PC-9 (cell line): ENCODE data around the gene PCDHGC5. TPM values are rescaled to one million over a fixed set of nuclear protein-coding genes. Genes with fewer than 3 reads are reported as not detected.

Source experiments
- BruUV-seq: library from RNA; stranded (reverse); fragments of 400-500 nt; replicated peaks from 2 replicates; lab custom pipeline; 2021; lab: Mats Ljungman, UMichigan
- CTCF ChIA-PET: fragments of 300-600 bp; sonication (Branson Sonifier 250); formaldehyde crosslinking; loops from one replicate; lab custom pipeline; 2022; ENCODE audit warnings: antibody characterized with exemption; lab: Charles Lee
- POLR2A ChIA-PET: fragments of 300-600 bp; sonication (Branson Sonifier 250); formaldehyde crosslinking; loops from one replicate; lab custom pipeline; 2022; ENCODE audit warnings: antibody characterized with exemption; ENCODE audit not compliant: unreplicated experiment; lab: Charles Lee
- DNase-seq, 2 experiments: peaks; one replicate each; pipeline versions ENCODE4 v3.0.0 to v3.0.0-alpha.2; 2015 to 2022; ENCODE audit warnings: mixed read lengths in 1 of 2
- H2AFZ ChIP-seq: fragments of 200-600 bp; sonication (generic); 2 replicates; pipeline ENCODE4 v1.8.1; 2017; ENCODE audit warnings: antibody characterized with exemption
- H3F3A ChIP-seq: fragments of 200-600 bp; sonication (generic); 2 replicates; pipeline ENCODE4 v1.8.1; 2017; ENCODE audit warnings: antibody characterized with exemption, mild to moderate bottlenecking, low read depth; ENCODE audit not compliant: insufficient read depth
- H3K27ac ChIP-seq: fragments of 200-600 bp; sonication (generic); 2 replicates; pipeline ENCODE4 v1.6.1; 2016; ENCODE audit warnings: mixed run types
- H3K27me3 ChIP-seq: fragments of 200-600 bp; sonication (generic); 2 replicates; pipeline ENCODE4 v1.6.1; 2016; ENCODE audit warnings: low read depth, mixed run types; ENCODE audit not compliant: insufficient read depth
- H3K36me3 ChIP-seq: fragments of 200-600 bp; sonication (generic); 2 replicates; pipeline ENCODE4 v1.6.1; 2016; ENCODE audit warnings: low read depth, mixed run types
- H3K4me1 ChIP-seq: fragments of 200-600 bp; sonication (generic); replicated peaks from 2 replicates; pipeline ENCODE4 v1.6.1; 2016; ENCODE audit warnings: mixed run types; ENCODE audit not compliant: insufficient read depth
- H3K4me2 ChIP-seq: fragments of 200-600 bp; sonication (generic); 2 replicates; pipeline ENCODE4 v1.6.1; 2017; ENCODE audit warnings: mixed run types
- H3K4me3 ChIP-seq: fragments of 200-600 bp; sonication (generic); 2 replicates; pipeline ENCODE4 v1.6.1; 2016; ENCODE audit warnings: mixed run types
- H3K79me2 ChIP-seq: fragments of 200-600 bp; sonication (generic); 2 replicates; pipeline ENCODE4 v1.6.1; 2017; ENCODE audit warnings: low read depth, mixed run types
- H3K9me2 ChIP-seq: fragments of 200-600 bp; sonication (generic); 2 replicates; pipeline ENCODE4 v1.8.1; 2017; ENCODE audit warnings: mild to moderate bottlenecking; ENCODE audit not compliant: insufficient read depth
- H3K9me3 ChIP-seq: fragments of 200-600 bp; sonication (generic); 2 replicates; pipeline ENCODE4 v1.8.1; 2016; ENCODE audit warnings: low read depth; ENCODE audit not compliant: insufficient read depth
- H4K20me1 ChIP-seq: fragments of 200-600 bp; sonication (generic); 2 replicates; pipeline ENCODE4 v1.8.1; 2017; ENCODE audit not compliant: insufficient read depth
- EZH2 ChIP-seq: fragments of 200-600 bp; sonication (generic); IDR thresholded peaks from 2 replicates; pipeline ENCODE4 v1.8.0; 2017; ENCODE audit warnings: antibody characterized with exemption, low read depth
- intact Hi-C: fragments of 100-400 bp; cut with micrococcal nuclease; formaldehyde crosslinking; loops from one replicate; pipeline ENCODE4 v1.10.0; 2022; ENCODE audit not compliant: unreplicated experiment
- total RNA-seq: library from RNA; stranded (reverse); gene quantifications from 2 replicates; pipeline ENCODE4 v1.2.3, GENCODE V29; 2021
- TF ChIP-seq, protein P1 (sequence below): fragments of 200-600 bp; sonication (generic); conservative IDR thresholded peaks from 2 replicates; pipeline ENCODE4 v1.6.1; 2017; ENCODE audit warnings: mixed run types, antibody characterized with exemption, mild to moderate bottlenecking, moderate library complexity

PCDHGC5 gene
- total RNA-seq, 1 experiment from 2014 or later: not detected

DNA sequence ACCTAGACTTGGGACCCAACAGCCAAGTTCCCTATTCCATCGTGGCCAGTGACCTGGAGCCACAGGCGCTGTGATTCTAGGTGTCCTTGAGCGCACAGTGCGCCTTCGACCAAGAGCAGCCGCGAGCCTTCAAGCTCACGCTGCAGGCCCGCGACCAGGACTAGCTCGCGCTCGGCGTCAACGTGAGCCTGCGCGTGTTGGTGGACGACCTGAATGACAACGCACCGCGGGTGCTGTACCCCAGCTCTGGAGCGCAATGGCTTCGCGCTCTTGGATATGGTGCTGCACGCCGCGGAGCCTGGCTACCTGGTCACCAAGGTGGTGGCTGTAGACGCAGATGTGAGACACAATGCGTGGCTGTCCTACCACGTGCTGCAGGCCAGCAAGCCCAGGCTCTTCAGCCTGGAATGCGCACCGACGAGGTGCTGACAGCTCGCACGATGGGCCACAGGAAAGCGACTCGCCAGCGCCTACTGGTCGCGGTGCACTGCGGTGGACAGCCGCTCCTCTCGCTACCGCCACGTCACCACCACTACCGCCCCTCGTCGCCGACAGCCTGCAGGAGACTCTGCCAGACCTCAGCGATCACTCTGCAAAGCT is 47.2 kb upstream of the PCDHGC5 start:
- H3K4me1 ChIP-seq: no peaks in the 10 kb centered on the region
- H3K9me2 ChIP-seq: no peaks in the 10 kb centered on the region
- no peaks in the 10 kb centered on the region for H3F3A ChIP-seq
- ChIA-PET CTCF (no interaction called here), POLR2A (no interaction called here)
- H3K9me3 ChIP-seq: no peaks in the 10 kb centered on the region
- no peaks in the 10 kb centered on the region for H4K20me1 ChIP-seq
- intact Hi-C loops: no loop called here
- no TSS peak for BruUV-seq
- TF ChIP-seq, protein P1, sequence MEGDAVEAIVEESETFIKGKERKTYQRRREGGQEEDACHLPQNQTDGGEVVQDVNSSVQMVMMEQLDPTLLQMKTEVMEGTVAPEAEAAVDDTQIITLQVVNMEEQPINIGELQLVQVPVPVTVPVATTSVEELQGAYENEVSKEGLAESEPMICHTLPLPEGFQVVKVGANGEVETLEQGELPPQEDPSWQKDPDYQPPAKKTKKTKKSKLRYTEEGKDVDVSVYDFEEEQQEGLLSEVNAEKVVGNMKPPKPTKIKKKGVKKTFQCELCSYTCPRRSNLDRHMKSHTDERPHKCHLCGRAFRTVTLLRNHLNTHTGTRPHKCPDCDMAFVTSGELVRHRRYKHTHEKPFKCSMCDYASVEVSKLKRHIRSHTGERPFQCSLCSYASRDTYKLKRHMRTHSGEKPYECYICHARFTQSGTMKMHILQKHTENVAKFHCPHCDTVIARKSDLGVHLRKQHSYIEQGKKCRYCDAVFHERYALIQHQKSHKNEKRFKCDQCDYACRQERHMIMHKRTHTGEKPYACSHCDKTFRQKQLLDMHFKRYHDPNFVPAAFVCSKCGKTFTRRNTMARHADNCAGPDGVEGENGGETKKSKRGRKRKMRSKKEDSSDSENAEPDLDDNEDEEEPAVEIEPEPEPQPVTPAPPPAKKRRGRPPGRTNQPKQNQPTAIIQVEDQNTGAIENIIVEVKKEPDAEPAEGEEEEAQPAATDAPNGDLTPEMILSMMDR: no peak
- no peak for TF ChIP-seq EZH2
- no peak overlapping the region for H3K27ac ChIP-seq
- no peak overlapping the region for H2AFZ ChIP-seq
- no peaks in the 10 kb centered on the region for H3K36me3 ChIP-seq
- 0 out of 2 replicates have a peak, but pooled peaks cover 12% of the 10 kb centered on the region for H3K27me3 ChIP-seq
- H3K79me2 ChIP-seq: no peaks in the 10 kb centered on the region
- H3K4me3 ChIP-seq: no peak overlapping the region
- no peak for DNase-seq
- no peak overlapping the region for H3K4me2 ChIP-seq

DNA sequence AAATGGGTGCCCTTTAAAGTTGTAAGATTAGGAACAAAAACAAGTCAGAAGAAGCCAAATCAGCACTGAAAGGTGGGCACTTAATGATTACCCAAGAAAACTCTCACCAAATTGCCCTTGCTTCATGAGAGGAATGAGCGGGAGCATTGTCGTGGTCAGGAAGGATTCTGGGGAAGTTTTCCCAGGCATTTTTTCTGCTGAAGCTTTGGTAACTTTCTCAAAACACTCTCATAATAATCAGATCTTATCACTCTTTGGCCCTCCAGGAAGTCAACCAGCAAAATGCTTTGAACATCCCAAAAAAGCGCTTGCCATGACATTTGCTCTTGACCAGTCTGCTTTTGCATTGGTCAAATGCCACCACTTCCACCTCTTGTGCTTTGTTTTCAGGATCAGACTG is 23.5 kb upstream of the PCDHGC5 start:
- CTCF ChIA-PET: interaction anchor here (1.1 kb wide), 1 partner anchor 13 kb away, joined by 5 read pairs; no protein-coding TSS in a partner anchor

DNA sequence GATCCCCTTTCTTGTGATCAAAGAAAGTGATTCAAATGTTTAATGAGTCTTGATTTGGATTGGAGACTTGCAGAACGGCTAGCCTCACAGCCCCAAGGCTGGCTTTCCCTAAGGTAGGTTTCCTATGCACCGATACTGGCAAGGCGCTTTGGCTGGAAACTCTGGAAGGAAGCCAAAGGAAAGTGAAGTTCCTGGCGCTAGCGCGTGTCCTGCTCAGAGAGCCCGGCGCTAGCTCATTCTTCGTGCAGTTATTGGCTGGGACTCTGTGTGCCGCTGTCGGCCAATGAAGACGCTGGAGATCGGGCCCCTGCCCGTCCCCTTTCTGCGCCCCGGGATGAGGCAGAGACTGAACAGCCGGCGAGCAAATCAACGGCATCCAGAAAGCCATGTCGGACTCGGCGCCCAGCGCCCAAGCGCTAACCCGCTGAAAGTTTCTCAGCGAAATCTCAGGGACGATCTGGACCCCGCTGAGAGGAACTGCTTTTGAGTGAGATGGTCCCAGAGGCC is 13.2 kb upstream of the PCDHGC5 start, which contains the start of gene PCDHGC3:
Gene PCDHGC3, plus strand, starts transcription at position 342 of the 507 bp plus-strand sequence. Its CDS starts 151 bp downstream, at position 493.
- Histone ChIP-seq H3K9me2 (no peaks in the 10 kb centered on the region), H3K9me3 (no peaks in the 10 kb centered on the region), H3K4me2 (peak within 1 kb of the TSS; percentile 78), H3K4me3 (peak within 1 kb of the TSS; percentile 58), H3K27ac (no peak within 1 kb of the TSS), H3K36me3 (no peaks in the 10 kb centered on the region), H3F3A (no peaks in the 10 kb centered on the region), H4K20me1 (no peaks in the 10 kb centered on the region), H3K27me3 (peaks cover 10% of the 10 kb centered on the region), H3K4me1 (no peaks in the 10 kb centered on the region), H2AFZ (peak within 1 kb of the TSS; percentile 79), H3K79me2 (no peaks in the 10 kb centered on the region)
- no TSS peak for BruUV-seq
- peak; percentile 71 for DNase-seq
- ChIA-PET POLR2A (interaction anchor here (1.1 kb wide), 1 partner anchor 155 kb away, joined by 3 read pairs; the partner anchor contains the start of gene TAF7), CTCF (interaction anchor here (0.5 to 1.1 kb wide), 3 partner anchors 45 to 230 kb away, joined by 4 to 6 read pairs (median 5); partner anchors contain the start of gene PCDHGA12)
- TF ChIP-seq, protein P1: peak; percentile 33; the same call in 1 of the 2 replicates
- TF ChIP-seq EZH2: no peak
- intact Hi-C loops: loop anchor here (5.0 kb wide), 1 partner anchor 47 kb away; no protein-coding TSS in a partner anchor

More for the DNA sequence above, 23.5 kb upstream of the PCDHGC5 start:
- H3K9me2 ChIP-seq: no peaks in the 10 kb centered on the region
- no peaks in the 10 kb centered on the region for H4K20me1 ChIP-seq
- no peaks in the 10 kb centered on the region for H3K36me3 ChIP-seq
- no TSS peak for BruUV-seq
- H3K4me3 ChIP-seq: no peak overlapping the region
- H3K79me2 ChIP-seq: no peaks in the 10 kb centered on the region
- no peaks in the 10 kb centered on the region for H3K27me3 ChIP-seq
- TF ChIP-seq, protein P1: no peak
- TF ChIP-seq EZH2: no peak
- no peak overlapping the region for H2AFZ ChIP-seq
- H3K27ac ChIP-seq: no peak overlapping the region
- POLR2A ChIA-PET: no interaction called here
- H3F3A ChIP-seq: no peaks in the 10 kb centered on the region
- H3K9me3 ChIP-seq: no peaks in the 10 kb centered on the region
- intact Hi-C loops: no loop called here
- H3K4me2 ChIP-seq: no peak overlapping the region
- no peak for DNase-seq
- H3K4me1 ChIP-seq: no peaks in the 10 kb centered on the region
